GM18526 (cell line): ENCODE measurements around the gene SRRD.

Experiments used
- POLR2A ChIP-seq: IDR thresholded peaks from 3 replicates; pipeline ENCODE4 v1.6.1; 2011; ENCODE audit not compliant: insufficient read length; ENCODE audit errors: extremely low read depth

Gene SRRD

DNA sequence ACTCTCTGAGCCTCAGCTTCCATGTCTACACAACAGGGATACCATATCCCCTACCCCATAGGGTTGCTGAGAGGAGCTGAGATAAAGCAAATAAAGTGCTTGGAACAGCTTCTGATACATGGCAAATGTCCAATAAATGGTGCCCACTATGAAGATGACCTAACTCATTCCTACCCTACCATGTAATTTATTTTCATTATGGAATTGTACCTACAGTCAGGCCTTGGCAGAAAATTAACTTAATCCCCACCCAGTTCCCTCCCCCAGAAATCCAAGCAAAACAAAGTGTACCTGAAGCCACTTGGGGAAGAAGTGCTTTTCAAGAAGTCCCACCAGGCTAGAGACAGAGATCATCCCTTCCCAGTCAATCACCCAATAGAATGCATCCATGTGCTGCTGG lies 10.8 kb downstream of the SRRD start:
- no peak for TF ChIP-seq POLR2A

DNA sequence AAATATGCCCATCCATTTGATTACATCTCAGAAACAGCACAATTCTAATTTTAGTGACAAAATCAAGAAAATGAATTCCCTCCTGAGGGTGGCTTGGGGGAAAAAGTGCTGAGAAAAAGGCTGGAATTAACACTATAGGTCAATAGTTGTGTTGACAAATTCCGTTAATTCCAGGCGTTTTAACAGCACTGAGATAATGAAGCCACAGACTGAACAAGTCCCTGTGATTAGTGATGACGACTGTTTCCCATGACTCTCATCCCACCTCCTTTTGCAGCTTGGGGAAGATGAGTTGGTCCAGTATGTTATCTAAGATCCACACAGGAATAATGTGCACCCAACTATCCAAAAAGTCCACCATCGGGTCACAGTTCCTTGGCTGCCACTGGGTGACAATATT lies 12.8 kb downstream of the SRRD start:
- no peak for TF ChIP-seq POLR2A

DNA sequence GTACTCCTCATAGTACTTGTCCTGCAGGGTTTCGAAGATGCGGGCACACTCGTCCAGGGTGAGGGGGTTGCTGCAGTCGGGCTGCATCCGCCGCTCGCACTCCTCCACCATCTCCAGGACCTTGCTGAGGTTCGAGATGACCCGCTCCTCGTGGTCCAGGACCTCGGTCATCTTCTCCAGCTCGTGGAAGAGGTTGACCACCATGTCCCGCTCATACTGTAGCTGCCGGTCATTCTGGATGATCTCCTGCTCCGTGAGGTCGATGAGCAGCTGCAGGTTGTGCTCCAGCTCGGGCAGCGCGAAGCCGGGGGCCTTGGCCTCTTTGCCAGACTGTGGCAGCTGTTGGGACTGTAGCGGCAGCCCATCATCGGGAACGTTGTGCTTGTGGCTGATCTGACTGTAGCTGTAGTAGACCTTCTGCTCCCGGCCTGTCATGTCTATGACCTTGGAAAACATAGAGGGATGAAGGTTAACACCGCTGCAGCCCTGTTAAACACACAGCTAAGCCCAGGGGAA lies 15.6 kb downstream of the SRRD start:
- no peak for TF ChIP-seq POLR2A

DNA sequence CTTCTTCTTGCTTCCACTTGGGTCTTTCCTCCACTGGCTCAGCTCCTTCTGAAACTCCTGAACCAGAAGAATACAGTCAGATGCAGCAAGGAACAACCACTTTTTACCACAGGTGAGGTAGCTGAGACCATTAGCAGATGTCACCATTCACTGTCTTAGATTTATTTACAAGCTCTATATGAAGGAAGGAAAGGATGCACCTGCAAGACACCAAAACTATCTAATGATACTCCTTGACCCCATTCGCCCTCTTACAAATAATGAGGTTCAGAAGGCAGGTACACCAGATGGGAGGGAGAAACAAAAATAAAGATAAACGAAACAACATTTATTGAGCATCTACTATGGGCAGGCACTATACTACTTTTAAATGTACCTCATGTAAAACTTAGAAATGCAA lies 18.3 kb downstream of the SRRD start:
- TF ChIP-seq POLR2A = no peak

DNA sequence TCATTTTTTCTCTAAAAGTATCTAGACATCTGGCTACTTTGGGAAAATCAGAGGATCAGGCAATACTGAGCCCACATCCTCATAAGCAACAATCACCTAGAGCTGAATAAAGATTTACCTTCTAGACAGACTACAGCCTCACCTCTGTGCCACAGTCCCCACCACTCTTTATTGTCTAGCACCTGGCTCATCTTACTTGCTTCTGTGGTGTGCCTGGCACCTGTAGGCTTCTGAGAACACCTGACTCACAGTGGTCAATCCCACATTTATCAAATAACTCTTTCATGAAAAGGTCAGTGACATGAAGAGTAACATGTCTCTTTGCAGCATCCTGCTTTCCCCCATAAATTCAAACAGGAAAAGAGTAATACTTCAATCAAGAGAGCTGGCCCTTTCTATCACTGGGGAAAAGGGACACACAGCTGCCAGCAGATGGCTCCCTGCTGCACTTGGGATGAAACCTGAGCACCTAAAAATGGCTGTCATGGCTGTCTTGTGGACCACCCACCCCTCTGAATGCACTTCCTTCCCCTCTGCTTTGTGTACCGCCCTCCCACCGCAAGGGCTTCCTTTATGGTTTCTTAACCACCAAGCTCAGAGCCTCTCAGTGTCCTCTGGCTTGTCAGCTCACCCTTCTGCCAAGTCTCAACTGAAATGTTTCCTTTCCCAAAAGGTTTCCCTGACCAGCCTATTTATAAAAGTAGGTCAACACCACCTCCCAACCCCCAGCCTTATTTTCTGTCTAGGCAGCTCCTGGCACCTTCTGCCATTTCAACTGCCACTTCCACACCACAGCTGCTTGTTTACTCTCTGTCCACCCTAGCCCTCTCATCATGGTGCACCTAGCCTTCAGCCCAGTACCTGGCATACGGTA lies 19.2 kb downstream of the SRRD start:
- no peak for TF ChIP-seq POLR2A

DNA sequence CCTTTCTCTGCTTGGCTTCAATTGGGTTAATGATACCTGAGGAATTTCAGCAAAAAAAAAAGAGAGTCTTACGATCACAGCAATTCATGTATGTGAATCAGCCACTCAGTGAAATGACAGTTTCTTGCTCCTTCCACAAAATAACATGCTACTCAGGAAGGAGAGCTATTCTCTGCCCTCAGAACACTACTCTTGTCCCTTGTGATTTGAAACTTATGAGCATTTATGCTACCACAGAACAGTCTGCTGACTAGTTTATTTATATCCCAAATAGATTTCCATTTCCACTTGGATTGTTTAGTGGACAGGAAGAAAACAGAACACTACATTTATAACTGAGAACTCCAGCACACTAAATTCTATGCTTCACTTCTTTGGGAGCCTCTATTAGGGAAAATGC lies 20.1 kb downstream of the SRRD start:
- no peak for TF ChIP-seq POLR2A

DNA sequence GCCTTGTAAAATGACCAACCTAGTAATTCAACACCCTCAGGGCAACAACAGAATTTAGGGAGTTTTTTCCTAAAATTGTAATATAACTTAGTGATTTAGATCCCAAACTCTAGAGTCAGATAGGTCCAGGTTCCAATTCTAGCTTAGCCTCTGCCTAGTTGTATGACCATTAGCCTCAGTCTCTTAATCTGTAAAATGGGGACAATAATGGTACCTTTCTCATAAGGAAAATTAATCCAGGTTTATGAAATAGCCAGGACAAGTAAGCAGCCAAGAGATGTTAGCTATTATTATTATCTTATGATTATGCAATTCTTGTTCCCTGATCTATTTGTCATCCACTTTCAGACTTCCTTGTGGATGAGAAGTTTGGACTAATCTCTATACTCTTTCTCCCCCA lies 24.5 kb downstream of the SRRD start:
- no peak for TF ChIP-seq POLR2A

DNA sequence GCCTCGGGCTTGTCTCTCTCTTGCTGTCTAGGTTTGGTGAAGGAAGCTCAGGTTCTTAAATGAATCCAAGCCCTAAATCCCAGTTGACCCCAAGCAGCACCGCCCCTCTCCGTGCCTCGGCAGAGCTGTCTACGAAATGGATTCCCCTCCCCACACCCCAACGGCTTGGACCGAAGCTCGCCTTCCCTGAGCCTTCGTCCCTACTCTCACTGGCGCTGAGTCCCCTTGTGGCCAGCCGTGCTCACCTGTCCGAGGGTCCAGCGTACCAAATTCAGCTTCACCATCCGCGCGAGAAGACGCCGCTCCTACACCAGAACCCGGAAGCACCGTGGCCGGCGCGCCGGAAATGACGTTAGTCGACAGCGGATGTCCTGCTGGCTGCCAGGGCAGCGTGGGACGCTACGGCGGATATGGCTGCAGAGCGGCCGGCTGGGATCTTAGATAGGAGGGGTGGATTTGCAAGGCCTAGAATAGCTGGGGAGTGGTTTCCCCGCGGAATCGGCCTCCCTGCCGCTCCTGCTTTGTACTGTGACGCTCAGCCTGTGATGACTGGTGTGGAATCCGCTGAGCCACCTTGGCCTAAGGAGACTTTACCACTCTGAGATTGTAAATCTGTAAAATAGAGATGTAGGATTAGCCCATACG lies 28.6 kb downstream of the SRRD start, which contains the start of gene TFIP11:
TSS of gene TFIP11 (minus strand) at position 325 of the 645 bp plus-strand sequence. CDS start 2,201 bp downstream, outside the sequence.
- peak; percentile 85 for TF ChIP-seq POLR2A

DNA sequence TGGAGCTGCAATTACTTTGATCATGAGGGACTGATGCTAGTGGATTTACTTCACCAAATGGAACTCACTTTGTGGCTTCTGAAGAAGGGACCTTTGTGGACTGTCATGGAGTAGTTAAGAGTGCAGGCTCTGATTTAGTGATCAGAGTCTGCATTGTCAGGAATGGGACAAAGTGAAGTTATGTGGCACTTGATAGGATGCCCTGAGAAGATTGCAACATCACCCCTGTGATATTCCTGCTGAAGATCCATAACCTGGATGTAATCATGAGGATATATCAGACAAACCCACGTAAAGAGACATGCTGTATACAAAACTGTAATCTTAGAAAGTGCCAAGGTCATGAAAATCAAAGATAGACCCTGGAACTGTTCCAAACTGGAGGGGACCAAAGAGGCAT lies 30.2 kb downstream of the SRRD start:
- TF ChIP-seq POLR2A = no peak

DNA sequence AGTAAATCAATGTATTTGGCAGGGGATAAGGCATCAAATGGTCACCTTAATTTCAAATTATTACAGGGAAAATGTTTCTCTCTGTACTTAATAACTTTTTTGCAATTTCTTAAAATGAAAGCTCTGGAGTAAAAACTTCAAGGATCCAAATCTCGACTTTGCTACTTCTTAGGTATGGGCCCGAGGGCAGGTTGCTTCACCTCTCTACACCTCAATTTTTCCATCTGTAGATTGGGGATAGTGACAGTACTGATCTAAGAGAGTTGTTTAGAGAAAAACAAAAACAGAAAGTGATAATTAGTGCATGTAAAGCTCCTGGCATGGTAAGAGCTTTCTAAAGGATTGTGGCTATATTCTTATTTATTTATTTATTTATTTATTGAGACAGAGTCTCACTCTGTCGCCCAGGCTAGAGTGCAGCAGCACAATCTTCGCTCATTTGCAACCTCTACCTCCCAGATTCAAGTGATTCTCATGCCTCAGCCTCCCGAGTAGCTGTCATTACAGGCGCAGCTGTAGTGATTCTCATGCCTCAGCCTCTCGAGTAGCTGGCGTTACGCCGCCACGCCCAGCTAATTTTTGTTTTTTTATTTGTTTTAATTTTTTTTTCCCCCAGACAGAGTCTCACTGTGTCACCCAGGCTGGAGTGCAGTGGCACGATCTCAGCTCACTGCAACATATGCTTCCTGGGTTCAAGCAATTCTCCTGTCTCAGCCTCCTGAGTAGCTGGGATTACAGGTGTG lies 30.9 kb downstream of the SRRD start:
- no peak for TF ChIP-seq POLR2A

DNA sequence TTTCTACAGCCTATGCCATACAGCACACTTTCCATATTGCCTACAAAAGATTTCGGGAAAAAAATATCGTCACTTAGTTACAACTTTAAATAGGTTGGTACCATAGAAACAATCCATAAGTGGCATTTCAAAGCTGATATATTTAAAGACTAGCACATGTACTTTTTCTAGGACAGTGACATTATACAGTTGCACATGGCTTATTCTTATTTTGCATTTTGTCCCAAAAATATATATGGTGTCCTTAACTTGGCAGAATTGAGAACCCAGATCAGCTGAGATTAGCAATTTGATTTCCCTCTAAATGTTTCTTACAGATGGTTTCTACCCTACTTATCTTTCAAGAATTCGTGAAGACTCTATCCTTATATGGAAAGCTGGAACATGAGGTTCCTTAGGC lies 32.3 kb downstream of the SRRD start:
- TF ChIP-seq POLR2A = no peak

DNA sequence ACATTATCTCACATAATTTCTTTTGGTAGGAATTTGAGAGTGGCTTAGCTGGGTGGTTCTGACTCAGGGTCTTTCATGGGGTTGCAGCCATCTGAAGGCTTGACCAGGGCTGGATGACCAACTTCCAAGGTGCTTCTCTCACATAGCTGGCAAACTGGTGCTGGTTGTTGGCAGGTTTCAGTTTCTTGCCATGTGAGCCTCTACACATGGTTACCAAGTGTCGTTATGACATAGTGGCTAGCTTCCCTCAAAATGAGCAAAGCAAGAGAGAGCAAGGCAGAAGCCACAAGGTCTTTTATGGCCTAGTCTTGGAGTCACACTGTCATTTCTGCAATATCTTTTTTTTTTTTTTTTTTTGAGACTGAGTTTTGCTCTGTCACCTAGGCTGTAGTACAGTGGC lies 32.8 kb downstream of the SRRD start:
- no peak for TF ChIP-seq POLR2A

DNA sequence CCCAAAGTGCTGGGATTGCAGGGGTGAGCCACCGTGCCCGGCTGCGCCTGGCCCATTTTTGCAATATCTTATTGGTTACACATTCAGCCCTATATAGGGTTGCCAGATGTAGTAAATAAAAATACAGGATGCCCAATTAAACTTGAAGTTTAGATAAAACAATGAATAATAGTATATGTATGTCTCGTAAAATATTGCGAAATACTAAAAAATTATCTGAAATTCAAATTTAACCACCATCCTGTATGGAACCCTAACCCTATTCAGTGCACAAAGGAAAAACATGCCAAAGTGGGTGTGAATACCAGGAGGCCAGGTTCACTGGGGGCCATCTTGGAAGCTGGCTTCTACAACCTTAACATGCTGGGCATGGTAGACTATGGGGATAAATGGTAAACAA lies 33.8 kb downstream of the SRRD start:
- no peak for TF ChIP-seq POLR2A

DNA sequence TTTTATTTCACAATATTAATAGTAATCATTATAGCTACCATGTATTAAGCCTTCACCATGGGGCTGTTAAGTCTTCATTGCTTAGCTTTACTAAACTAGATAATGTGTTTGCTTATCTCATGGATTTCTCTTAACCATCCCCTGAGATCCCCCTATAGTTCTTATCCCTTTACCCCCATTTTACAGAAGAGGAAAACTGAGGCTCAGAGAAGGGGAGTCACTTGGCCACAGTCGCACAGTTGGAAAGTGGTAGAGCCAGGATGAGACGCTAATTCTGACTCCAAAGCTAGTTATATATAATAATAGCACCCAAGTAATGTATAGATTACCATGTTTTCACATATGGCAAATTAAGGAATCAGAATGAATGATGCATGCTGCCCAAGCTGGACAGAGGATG lies 38.3 kb downstream of the SRRD start:
- no peak for TF ChIP-seq POLR2A

DNA sequence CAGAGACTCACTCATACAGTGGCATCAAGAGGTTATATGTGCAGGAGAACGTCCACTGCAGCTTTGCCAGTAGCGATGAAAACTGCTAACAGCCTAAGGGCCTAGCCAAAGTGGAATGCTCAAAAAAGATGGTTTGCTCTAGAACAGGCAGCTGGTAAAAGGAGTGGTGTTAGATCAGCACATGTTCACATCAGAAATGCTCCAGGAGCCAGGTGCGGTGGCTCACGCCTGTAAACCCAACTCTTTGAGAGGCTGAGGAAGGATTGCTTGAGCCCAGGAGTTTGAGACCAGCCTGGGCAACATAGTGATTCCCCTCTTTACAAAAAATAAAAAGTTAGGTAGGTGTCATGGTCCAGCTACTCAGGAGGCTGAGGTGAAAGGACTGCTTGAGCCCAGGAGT lies 38.9 kb downstream of the SRRD start:
- no peak for TF ChIP-seq POLR2A

DNA sequence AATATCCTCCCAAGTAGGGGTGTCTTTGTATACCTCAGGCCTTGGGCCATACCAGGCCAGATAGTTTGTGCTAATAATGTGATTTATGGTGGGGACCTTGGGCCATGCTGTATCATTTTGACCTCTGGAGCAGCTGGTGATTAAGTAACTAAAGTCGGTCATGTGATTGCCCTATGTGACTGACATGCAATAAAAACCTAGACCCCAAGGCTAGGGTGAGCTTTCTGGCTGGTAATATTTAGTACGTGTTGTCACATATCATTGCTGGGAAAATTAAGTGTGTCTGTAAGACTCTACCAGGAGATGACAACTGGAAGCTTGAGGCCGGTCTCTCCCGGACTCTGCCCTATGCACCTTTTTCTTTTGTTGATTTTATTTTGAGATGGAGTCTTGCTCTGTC lies 41.2 kb downstream of the SRRD start:
- no peak for TF ChIP-seq POLR2A

DNA sequence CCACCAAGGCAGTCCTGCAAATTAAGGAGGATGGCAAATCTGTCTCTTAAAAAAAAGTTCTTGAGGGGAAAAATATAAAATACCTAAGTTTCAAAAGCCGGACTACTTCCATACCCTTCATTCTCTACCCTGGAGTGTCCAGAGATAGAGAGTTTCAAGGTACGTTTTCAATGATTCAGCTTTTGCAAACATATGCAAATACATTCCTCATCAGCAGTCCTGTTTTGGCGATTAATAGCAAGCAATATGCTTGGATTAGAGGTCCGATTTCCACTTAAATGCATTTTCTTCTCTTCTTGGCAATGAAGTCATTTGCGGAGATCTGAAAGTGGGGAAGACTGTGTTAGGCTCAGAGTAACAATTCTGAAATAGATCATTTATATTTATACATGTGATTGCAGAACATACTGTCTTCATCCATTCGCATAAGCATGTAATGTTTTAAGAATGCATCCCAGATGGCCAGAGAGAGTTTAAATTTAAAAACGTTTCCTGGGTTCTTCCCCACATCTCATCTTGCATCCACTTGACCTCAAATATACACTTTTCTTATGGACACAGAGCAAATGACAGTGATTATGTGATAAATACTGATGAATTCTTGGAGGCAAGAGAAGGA lies 42.4 kb downstream of the SRRD start:
- TF ChIP-seq POLR2A = no peak
